ENCODE results near the gene ATXN10. TPM values are rescaled to one million over a fixed set of nuclear protein-coding genes. Genes with fewer than 3 reads are reported as not detected.

Gene ATXN10
- total and polyA plus RNA-seq, 2 experiments from 2014 or later, result 99.0 to 163 TPM

DNA sequence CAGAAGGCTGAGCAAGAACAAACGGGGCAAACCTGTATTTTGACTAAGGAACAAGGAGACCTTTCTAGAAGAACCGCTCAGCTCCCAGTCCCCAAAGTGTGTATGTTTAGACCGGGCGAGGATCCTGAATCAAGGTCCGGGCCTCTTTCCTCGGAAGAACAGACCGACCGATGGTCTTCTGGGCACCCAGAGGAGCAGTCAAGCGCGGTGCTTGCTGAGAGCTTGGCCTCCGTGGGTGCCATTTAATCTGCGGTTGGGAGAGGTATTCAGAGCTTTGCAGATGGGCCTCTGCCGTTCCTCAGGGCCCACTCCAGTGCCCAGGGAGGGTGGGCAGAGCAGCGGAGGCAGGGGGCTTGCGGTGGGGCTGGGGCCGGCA, 26.5 kb upstream of the ATXN10 start:
- H2AFZ ChIP-seq, result peak overlapping the region; percentile 99
- H3F3A ChIP-seq (replicated peaks; ENCODE audit: low read depth), result 0 out of 2 replicates have a peak, but pooled peaks cover 2% of the 10 kb centered on the region
- H3K9me3 Mint-ChIP-seq, result no peaks in the 10 kb centered on the region
- H3K4me2 ChIP-seq, result peak overlapping the region; percentile 79
- peaks cover 10% of the 10 kb centered on the region for H3K4me1 ChIP-seq (ENCODE audit: insufficient read depth)
- H3K27me3 Mint-ChIP-seq (ENCODE audit: insufficient read depth, low read depth, poor library complexity), result peaks cover 26% of the 10 kb centered on the region
- H3K36me3 ChIP-seq (ENCODE audit: insufficient read depth), result no peaks in the 10 kb centered on the region
- H4K20me1 ChIP-seq (replicated peaks; ENCODE audit: insufficient read depth), result no peaks in the 10 kb centered on the region
- H3K79me2 ChIP-seq (replicated peaks; ENCODE audit: insufficient read depth), result no peaks in the 10 kb centered on the region
- ATAC-seq (peak; percentile 11), DNase-seq (ENCODE audit: low spot score) (peak; percentile 23)
- H3K4me1 Mint-ChIP-seq, result peaks cover 19% of the 10 kb centered on the region; the same call in 2 of the 3 replicates
- no peaks in the 10 kb centered on the region; the same call in 2 of the 3 replicates for H3K36me3 Mint-ChIP-seq (ENCODE audit: low read depth)
- peak overlapping the region; percentile 52 for H3K4me3 ChIP-seq
- no peaks in the 10 kb centered on the region for H3K9me2 ChIP-seq (ENCODE audit: insufficient read depth)
- H3K27ac Mint-ChIP-seq, result no peak overlapping the region
- peaks cover 18% of the 10 kb centered on the region for H3K27me3 ChIP-seq (ENCODE audit: insufficient read depth)
- no peak for TF ChIP-seq NANOG (IDR thresholded peaks at IDR 0.05; ENCODE audit: borderline replicate concordance)
- TF ChIP-seq EZH2 (IDR thresholded peaks at IDR 0.05; ENCODE audit: low read depth, unreplicated experiment), result no peak
- TF ChIP-seq POLR2AphosphoS5 (IDR thresholded peaks at IDR 0.05; ENCODE audit: low read depth), result no peak
- TF ChIP-seq EZH2phosphoT487 (IDR thresholded peaks at IDR 0.05; ENCODE audit: unreplicated experiment), result no peak
- TF ChIP-seq JUNB (IDR thresholded peaks at IDR 0.05; ENCODE audit: unreplicated experiment), result no peak
- TF ChIP-seq ZNF462 (CRISPR knock-in tag; IDR thresholded peaks at IDR 0.05), result no peak
- TF ChIP-seq STAT1 (IDR thresholded peaks at IDR 0.05; ENCODE audit: unreplicated experiment), result no peak
- TF ChIP-seq, protein P1, sequence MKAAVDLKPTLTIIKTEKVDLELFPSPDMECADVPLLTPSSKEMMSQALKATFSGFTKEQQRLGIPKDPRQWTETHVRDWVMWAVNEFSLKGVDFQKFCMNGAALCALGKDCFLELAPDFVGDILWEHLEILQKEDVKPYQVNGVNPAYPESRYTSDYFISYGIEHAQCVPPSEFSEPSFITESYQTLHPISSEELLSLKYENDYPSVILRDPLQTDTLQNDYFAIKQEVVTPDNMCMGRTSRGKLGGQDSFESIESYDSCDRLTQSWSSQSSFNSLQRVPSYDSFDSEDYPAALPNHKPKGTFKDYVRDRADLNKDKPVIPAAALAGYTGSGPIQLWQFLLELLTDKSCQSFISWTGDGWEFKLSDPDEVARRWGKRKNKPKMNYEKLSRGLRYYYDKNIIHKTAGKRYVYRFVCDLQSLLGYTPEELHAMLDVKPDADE (IDR thresholded peaks at IDR 0.05), result no peak
- no peak for TF ChIP-seq CTCF (conservative IDR thresholded peaks at IDR 0.05; ENCODE audit: low read depth in 2 of 2)
- no peak overlapping the region for H3K27ac ChIP-seq (ENCODE audit: low read depth)
- peak overlapping the region; percentile 59 for H3K4me3 Mint-ChIP-seq

All from GM23338 (cell line).